Tibial artery (tissue), 4 donors: ENCODE data around the gene DIDO1.
"Not testable (repeated sequence)": the region's sequence is repeated elsewhere in the genome, so short reads cannot be mapped to it uniquely, and the experiment has no call there.

Experiments
- DNase-seq, 2 donors: peaks; one replicate each; pipeline ENCODE4 v3.0.0-alpha.2; 2019
- H3K27ac ChIP-seq, 2 donors: fragments of 200-600 bp; sonication (generic) in 1 of 2; 1 replicate in 1 of 2; 2 replicates in 1 of 2; pipeline ENCODE4 v1.5.1; 2018 to 2019; ENCODE audit warnings: mild to moderate bottlenecking in 1 of 2
- H3K27me3 ChIP-seq, 2 donors: fragments of 200-600 bp; sonication (generic) in 1 of 2; one replicate each; pipeline versions ENCODE4 v1.5.1 to v1.6.0; 2016 to 2019
- H3K36me3 ChIP-seq, 3 donors: fragments of 200-600 bp; sonication (generic) in 2 of 3; one replicate each; pipeline ENCODE4 v1.5.1; 2016 to 2019; ENCODE audit warnings: mild to moderate bottlenecking in 2 of 3
- H3K4me1 ChIP-seq, 4 donors: fragments of 200-600 bp; sonication (generic) in 2 of 4; 1 replicate in 3 of 4; 2 replicates in 1 of 4; pipeline ENCODE4 v1.5.1; 2016 to 2019
- H3K4me3 ChIP-seq, 2 donors: fragments of 200-600 bp; sonication (generic) in 1 of 2; 1 replicate in 1 of 2; 2 replicates in 1 of 2; pipeline ENCODE4 v1.5.1; 2018 to 2019; ENCODE audit warnings: mild to moderate bottlenecking in 2 of 2
- H3K9me3 ChIP-seq, 3 donors: fragments of 200-600 bp; sonication (generic) in 1 of 3; one replicate each; pipeline ENCODE4 v1.5.1; 2016 to 2019
- CTCF ChIP-seq, 2 experiments: fragments of 200-600 bp in 1 of 2; fragments of 450-650 bp in 1 of 2; IDR thresholded peaks; one replicate each; pipeline ENCODE4 v1.5.1; 2017 to 2019; ENCODE audit warnings: antibody characterized with exemption in 2 of 2, mild to moderate bottlenecking in 1 of 2, moderate library complexity in 1 of 2
- intact Hi-C: fragments of 100-400 bp; cut with DNase I; formaldehyde crosslinking; loops from one replicate; pipeline ENCODE4 v1.15.0; 2023; ENCODE audit warnings: low total_unique reads

The DIDO1 gene

GRCh38 chr20:62961310-62961783, 35.0 kb upstream of the DIDO1 start:
- intact Hi-C loops = no loop called here

GRCh38 chr20:62960446-62961309, 34.4 kb upstream of the DIDO1 start:
- H3K27me3 ChIP-seq, H3K4me3 ChIP-seq, H3K27ac ChIP-seq, H3K4me1 ChIP-seq, intact Hi-C loops, DNase-seq, H3K9me3 ChIP-seq: not testable (repeated sequence)
- H3K36me3 ChIP-seq = peaks cover 0 to 19% (median 7%) of the 10 kb centered on the region in 3 donors

More at GRCh38 chr20:62961310-62961783, 35.0 kb upstream of the DIDO1 start:
- Histone ChIP-seq H3K4me1 (no peaks in the 10 kb centered on the region), H3K9me3 (no peaks in the 10 kb centered on the region), H3K27ac (no peak overlapping the region), H3K36me3 (peaks cover 0 to 19% (median 7%) of the 10 kb centered on the region in 3 donors), H3K27me3 (no peaks in the 10 kb centered on the region), H3K4me3 (no peak overlapping the region)
- TF ChIP-seq CTCF (IDR thresholded peaks at IDR 0.05) = no peak
- no peak for DNase-seq

- Histone ChIP-seq H3K36me3 (peaks cover 0 to 19% (median 7%) of the 10 kb centered on the region in 3 donors), H3K27me3 (no peaks in the 10 kb centered on the region), H3K9me3 (no peaks in the 10 kb centered on the region), H3K4me3 (no peak overlapping the region), H3K4me1 (peaks cover 0 to 6% (median 0%) of the 10 kb centered on the region in 4 donors), H3K27ac (no peak overlapping the region)
- intact Hi-C loops = no loop called here
- no peak for DNase-seq
- TF ChIP-seq CTCF (IDR thresholded peaks at IDR 0.05) = no peak
Measured at GRCh38 chr20:62959998-62960436, 33.7 kb upstream of the DIDO1 start.

- no peak for DNase-seq
- no peaks in the 10 kb centered on the region for H3K27me3 ChIP-seq
- no peaks in the 10 kb centered on the region for H3K9me3 ChIP-seq
- peaks cover 0 to 18% (median 7%) of the 10 kb centered on the region in 3 donors for H3K36me3 ChIP-seq
- peaks cover 0 to 11% (median 6%) of the 10 kb centered on the region in 4 donors for H3K4me1 ChIP-seq
- intact Hi-C loops = no loop called here
- no peak overlapping the region for H3K4me3 ChIP-seq
- H3K27ac ChIP-seq = no peak overlapping the region
- TF ChIP-seq CTCF (IDR thresholded peaks at IDR 0.05) = no peak
Measured at GRCh38 chr20:62959101-62959971, 33.0 kb upstream of the DIDO1 start.

- no peak for DNase-seq
- Histone ChIP-seq H3K4me3 (no peak overlapping the region), H3K27ac (no peak overlapping the region), H3K9me3 (no peaks in the 10 kb centered on the region), H3K4me1 (peaks cover 0 to 18% (median 11%) of the 10 kb centered on the region in 4 donors), H3K36me3 (peaks cover 0 to 10% (median 4%) of the 10 kb centered on the region in 3 donors), H3K27me3 (no peaks in the 10 kb centered on the region)
- intact Hi-C loops = no loop called here
- TF ChIP-seq CTCF (IDR thresholded peaks at IDR 0.05) = no peak
Measured at GRCh38 chr20:62958388-62959100, 32.2 kb upstream of the DIDO1 start.
